Measurements from ENCODE around the gene ATRIP. TPM values are rescaled to one million over a fixed set of nuclear protein-coding genes. Genes with fewer than 3 reads are reported as not detected.
A peak's percentile ranks its signal among the peaks of the same experiment; 100 is the strongest.

Gene ATRIP
- total RNA-seq, 3 donors from 2014 or later (not counting 1 experiment from before 2014, with no cell fraction given), result 8.5 to 11.0 (median 10.6) TPM

DNA sequence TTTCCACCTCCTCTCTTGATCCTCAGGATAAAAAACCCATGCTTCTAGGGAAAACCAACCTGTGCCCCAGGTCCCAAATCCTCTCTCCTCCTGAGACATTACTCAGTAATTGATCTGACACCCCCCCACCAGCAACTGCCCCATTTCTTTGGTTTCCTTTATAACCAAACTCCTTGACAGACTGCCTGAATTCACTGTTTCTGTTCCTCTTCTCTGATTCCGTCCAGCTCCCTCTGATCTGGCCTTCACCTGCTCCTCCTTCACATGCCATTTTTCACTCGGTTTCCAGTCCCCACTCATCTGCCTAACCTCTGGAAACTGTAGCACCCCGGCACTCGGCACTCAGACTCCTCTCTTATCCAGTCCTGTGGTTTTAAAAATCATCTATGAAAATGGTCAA, 8.7 kb upstream of the ATRIP start:
- peak overlapping the region in 1 of 2 donors; percentile 51 for H3K27ac Mint-ChIP-seq
- Histone ChIP-seq H3K27me3 (ENCODE audit: control insufficient read depth, insufficient read depth, low read length) (no peaks in the 10 kb centered on the region), H3K9me3 (ENCODE audit: control insufficient read depth, insufficient read depth, low read length) (no peaks in the 10 kb centered on the region), H3K4me3 (ENCODE audit: low read length) (no peak overlapping the region), H3K36me3 (ENCODE audit: control insufficient read depth, insufficient read depth, low read length) (peaks cover 8% of the 10 kb centered on the region), H3K27ac (ENCODE audit: low read length) (no peak overlapping the region), H3K4me1 (ENCODE audit: control insufficient read depth, insufficient read depth, low read length) (peaks cover 55% of the 10 kb centered on the region)
- H3K36me3 Mint-ChIP-seq, result no peaks in the 10 kb centered on the region
- 85% methylated on average over 4 of the region's 4 CpGs for WGBS (ENCODE audit: insufficient coverage)
- DNase-seq, result no peak
- peaks cover 29 to 37% of the 10 kb centered on the region in 2 donors for H3K4me1 Mint-ChIP-seq
- ATAC-seq, result no peak
- TF ChIP-seq, protein P1, sequence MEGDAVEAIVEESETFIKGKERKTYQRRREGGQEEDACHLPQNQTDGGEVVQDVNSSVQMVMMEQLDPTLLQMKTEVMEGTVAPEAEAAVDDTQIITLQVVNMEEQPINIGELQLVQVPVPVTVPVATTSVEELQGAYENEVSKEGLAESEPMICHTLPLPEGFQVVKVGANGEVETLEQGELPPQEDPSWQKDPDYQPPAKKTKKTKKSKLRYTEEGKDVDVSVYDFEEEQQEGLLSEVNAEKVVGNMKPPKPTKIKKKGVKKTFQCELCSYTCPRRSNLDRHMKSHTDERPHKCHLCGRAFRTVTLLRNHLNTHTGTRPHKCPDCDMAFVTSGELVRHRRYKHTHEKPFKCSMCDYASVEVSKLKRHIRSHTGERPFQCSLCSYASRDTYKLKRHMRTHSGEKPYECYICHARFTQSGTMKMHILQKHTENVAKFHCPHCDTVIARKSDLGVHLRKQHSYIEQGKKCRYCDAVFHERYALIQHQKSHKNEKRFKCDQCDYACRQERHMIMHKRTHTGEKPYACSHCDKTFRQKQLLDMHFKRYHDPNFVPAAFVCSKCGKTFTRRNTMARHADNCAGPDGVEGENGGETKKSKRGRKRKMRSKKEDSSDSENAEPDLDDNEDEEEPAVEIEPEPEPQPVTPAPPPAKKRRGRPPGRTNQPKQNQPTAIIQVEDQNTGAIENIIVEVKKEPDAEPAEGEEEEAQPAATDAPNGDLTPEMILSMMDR (IDR thresholded peaks at IDR 0.05), result no peak
- intact Hi-C loops (cut with micrococcal nuclease), result no loop called here
- H3K4me3 Mint-ChIP-seq, result peak overlapping the region; percentile 7
- H3K27me3 Mint-ChIP-seq (ENCODE audit: low read depth in 2 of 2), result no peaks in the 10 kb centered on the region
- H3K9me3 Mint-ChIP-seq, result no peaks in the 10 kb centered on the region

DNA sequence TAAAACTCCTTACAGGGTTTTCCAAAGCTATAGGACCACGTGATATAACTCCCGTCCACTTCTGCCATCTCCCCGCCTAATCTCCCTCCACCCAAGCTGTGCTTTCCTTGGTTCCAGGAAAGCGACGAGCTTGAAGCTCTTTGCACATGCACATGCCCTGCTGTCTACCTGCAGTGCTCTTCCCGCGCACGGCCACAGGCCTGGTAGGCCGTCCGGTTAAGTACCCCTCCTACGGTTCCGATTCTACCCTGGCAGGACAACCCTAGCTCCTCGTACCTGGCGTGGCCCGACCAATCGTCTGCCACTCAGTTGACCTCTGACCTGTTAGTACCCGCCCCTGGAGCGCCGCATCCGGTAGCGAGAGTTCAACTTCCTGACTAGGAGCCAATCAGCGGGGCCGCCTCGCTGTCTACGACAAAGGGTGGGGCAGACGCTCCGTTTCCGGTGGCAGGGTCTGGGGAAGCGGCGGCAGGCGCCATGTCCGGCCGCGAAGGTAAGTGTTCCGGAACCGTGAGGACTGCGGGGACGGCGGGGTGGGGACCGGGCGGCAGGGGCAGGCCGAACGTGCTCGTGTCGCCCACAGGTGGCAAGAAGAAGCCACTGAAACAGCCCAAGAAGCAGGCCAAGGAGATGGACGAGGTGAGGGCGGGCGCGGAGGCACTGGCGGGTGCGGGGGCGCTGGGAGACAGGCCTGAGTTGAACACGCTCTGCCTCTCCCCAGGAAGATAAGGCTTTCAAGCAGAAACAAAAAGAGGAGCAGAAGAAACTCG, 6.5 kb upstream of the ATRIP start, which contains the start of the genes CCDC51 and TMA7:
Gene CCDC51, minus strand, starts transcription at position 300 of the 770 bp plus-strand sequence. CDS start 4,991 bp downstream, outside the sequence.
Gene TMA7, plus strand, starts transcription at position 438 of the 770 bp plus-strand sequence. Its CDS starts 40 bp downstream, at position 478.
- DNase-seq (peak; percentile 96 to 98), ATAC-seq (peak; percentile 95 to 99 (median 96))
- intact Hi-C loops (cut with micrococcal nuclease), result loop anchor here (1.0 kb wide), 2 partner anchors 33 to 39 kb away; no protein-coding TSS in a partner anchor
- Mint-ChIP-seq H3K36me3 (no peaks in the 10 kb centered on the region), H3K4me1 (peaks cover 29 to 32% of the 10 kb centered on the region in 2 donors), H3K27me3 (ENCODE audit: low read depth in 2 of 2) (no peaks in the 10 kb centered on the region), H3K9me3 (no peaks in the 10 kb centered on the region), H3K4me3 (peak within 1 kb of the TSS; percentile 97), H3K27ac (peak within 1 kb of the TSS in 1 of 2 donors; percentile 96)
- Histone ChIP-seq H3K4me3 (ENCODE audit: low read length) (peak within 1 kb of the TSS; percentile 82), H3K4me1 (ENCODE audit: control insufficient read depth, insufficient read depth, low read length) (peaks cover 34% of the 10 kb centered on the region), H3K36me3 (ENCODE audit: control insufficient read depth, insufficient read depth, low read length) (peaks cover 19% of the 10 kb centered on the region), H3K9me3 (ENCODE audit: control insufficient read depth, insufficient read depth, low read length) (no peaks in the 10 kb centered on the region), H3K27ac (ENCODE audit: low read length) (peak within 1 kb of the TSS; percentile 91), H3K27me3 (ENCODE audit: control insufficient read depth, insufficient read depth, low read length) (no peaks in the 10 kb centered on the region)
- under 1% methylated on average over 54 of the region's 54 CpGs for WGBS (ENCODE audit: insufficient coverage)
- TF ChIP-seq, protein P1 (IDR thresholded peaks at IDR 0.05), result no peak

DNA sequence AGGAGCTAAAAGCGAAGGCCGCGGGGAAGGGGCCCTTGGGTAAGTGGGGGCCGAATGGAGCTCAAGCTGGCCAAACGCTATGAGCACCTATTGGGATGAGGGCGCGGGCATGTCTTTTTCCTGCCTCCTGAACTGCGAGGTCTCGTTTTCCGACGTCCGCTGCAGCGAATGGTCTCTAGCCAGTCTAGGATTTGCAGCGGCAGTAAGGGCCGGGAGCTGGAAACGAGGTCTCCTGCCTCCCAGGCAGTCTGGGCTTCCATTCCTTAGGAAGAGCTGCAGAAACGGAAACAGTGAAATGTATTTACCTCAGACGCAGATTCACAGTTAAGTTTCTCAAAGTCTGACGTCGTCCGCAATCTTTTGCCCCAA, 6.0 kb upstream of the ATRIP start:
- Mint-ChIP-seq H3K36me3 (no peaks in the 10 kb centered on the region), H3K4me1 (peaks cover 29 to 32% of the 10 kb centered on the region in 2 donors), H3K27me3 (ENCODE audit: low read depth in 2 of 2) (no peaks in the 10 kb centered on the region), H3K9me3 (no peaks in the 10 kb centered on the region), H3K27ac (peak overlapping the region in 1 of 2 donors; percentile 96), H3K4me3 (peak overlapping the region; percentile 97)
- Histone ChIP-seq H3K27ac (ENCODE audit: low read length) (peak overlapping the region; percentile 91), H3K27me3 (ENCODE audit: control insufficient read depth, insufficient read depth, low read length) (no peaks in the 10 kb centered on the region), H3K4me3 (ENCODE audit: low read length) (peak overlapping the region; percentile 82), H3K9me3 (ENCODE audit: control insufficient read depth, insufficient read depth, low read length) (no peaks in the 10 kb centered on the region), H3K36me3 (ENCODE audit: control insufficient read depth, insufficient read depth, low read length) (peaks cover 19% of the 10 kb centered on the region), H3K4me1 (ENCODE audit: control insufficient read depth, insufficient read depth, low read length) (peaks cover 35% of the 10 kb centered on the region)
- TF ChIP-seq, protein P1 (IDR thresholded peaks at IDR 0.05), result no peak
- DNase-seq (peak; percentile 32 to 54), ATAC-seq (peak in 2 of 3 donors; percentile 2 to 5)
- intact Hi-C loops (cut with micrococcal nuclease), result loop anchor here (1.0 kb wide), 2 partner anchors 33 to 39 kb away; no protein-coding TSS in a partner anchor
- WGBS (ENCODE audit: insufficient coverage), result 2% methylated on average over 21 of the region's 21 CpGs
